NCI-H82 treated with DMSO at 0.1 percent for 48 hours (cell line): ENCODE measurements around the gene PLEKHH2.
"Not testable (repeated sequence)": the region's sequence is repeated elsewhere in the genome, so short reads cannot be mapped to it uniquely, and the experiment has no call there.

Source experiments
- DNase-seq: peaks from one replicate; lab custom pipeline; 2025; ENCODE audit not compliant: unreplicated experiment; lab: John Stamatoyannopoulos, UW

The PLEKHH2 gene

GRCh38 chr2:43636153-43636552, 907 bp upstream of the PLEKHH2 start:
- DNase-seq = not testable (repeated sequence)

- DNase-seq = no peak
These were observed 439 bp upstream of the PLEKHH2 start for GRCh38 chr2:43636621-43637020.

GRCh38 chr2:43642363-43642762, 5.3 kb downstream of the PLEKHH2 start:
- no peak for DNase-seq

- no peak for DNase-seq
These were observed 6.6 kb downstream of the PLEKHH2 start for GRCh38 chr2:43643680-43644079.

GRCh38 chr2:43648994-43649701, 12.1 kb downstream of the PLEKHH2 start:
- no peak for DNase-seq

GRCh38 chr2:43653506-43653905, 16.4 kb downstream of the PLEKHH2 start:
- DNase-seq = no peak

GRCh38 chr2:43657241-43657640, 20.2 kb downstream of the PLEKHH2 start:
- DNase-seq = no peak

- no peak for DNase-seq
These were observed 38.7 kb downstream of the PLEKHH2 start for GRCh38 chr2:43675646-43676321.

- peak; percentile 35 for DNase-seq
These were observed 39.4 kb downstream of the PLEKHH2 start, which contains the start of gene C1GALT1C1L for GRCh38 chr2:43676322-43677050. Gene C1GALT1C1L, minus strand, starts transcription at chr2:43676429. Its CDS starts 107 bp downstream, at chr2:43676322.

- DNase-seq = not testable (repeated sequence)
These were observed 40.7 kb downstream of the PLEKHH2 start for GRCh38 chr2:43677783-43678182.

GRCh38 chr2:43685357-43685756, 48.3 kb downstream of the PLEKHH2 start:
- DNase-seq = no peak

- no peak for DNase-seq
These were observed 52.9 kb downstream of the PLEKHH2 start for GRCh38 chr2:43689999-43690398.

GRCh38 chr2:43692428-43692994, 55.5 kb downstream of the PLEKHH2 start:
- DNase-seq = no peak

GRCh38 chr2:43698140-43698539, 61.1 kb downstream of the PLEKHH2 start:
- DNase-seq = not testable (repeated sequence)

GRCh38 chr2:43699761-43700160, 62.7 kb downstream of the PLEKHH2 start:
- no peak for DNase-seq

GRCh38 chr2:43701111-43701510, 64.1 kb downstream of the PLEKHH2 start:
- DNase-seq = peak; percentile 62

- DNase-seq = no peak
These were observed 70.4 kb downstream of the PLEKHH2 start for GRCh38 chr2:43707255-43708015.

- DNase-seq = no peak
These were observed 71.1 kb downstream of the PLEKHH2 start for GRCh38 chr2:43708178-43708577.

- DNase-seq = no peak
These were observed 71.8 kb downstream of the PLEKHH2 start for GRCh38 chr2:43708891-43709290.

- DNase-seq = no peak
These were observed 73.8 kb downstream of the PLEKHH2 start for GRCh38 chr2:43710866-43711265.

- DNase-seq = no peak
These were observed 77.1 kb downstream of the PLEKHH2 start for GRCh38 chr2:43714164-43714563.
